WI38 (cell line): ENCODE measurements around the gene EFNA1.

ENCODE experiments used
- H3K4me3 ChIP-seq: 2 replicates; pipeline ENCODE4 v1.5.1; 2011; ENCODE audit warnings: low read depth, mild to moderate bottlenecking, control low read depth, low read length
- TF ChIP-seq, protein P1 (sequence below): IDR thresholded peaks from 2 replicates; pipeline ENCODE4 v1.5.1; 2012; ENCODE audit warnings: low read depth, mild to moderate bottlenecking, control low read depth, low read length

EFNA1 gene

DNA sequence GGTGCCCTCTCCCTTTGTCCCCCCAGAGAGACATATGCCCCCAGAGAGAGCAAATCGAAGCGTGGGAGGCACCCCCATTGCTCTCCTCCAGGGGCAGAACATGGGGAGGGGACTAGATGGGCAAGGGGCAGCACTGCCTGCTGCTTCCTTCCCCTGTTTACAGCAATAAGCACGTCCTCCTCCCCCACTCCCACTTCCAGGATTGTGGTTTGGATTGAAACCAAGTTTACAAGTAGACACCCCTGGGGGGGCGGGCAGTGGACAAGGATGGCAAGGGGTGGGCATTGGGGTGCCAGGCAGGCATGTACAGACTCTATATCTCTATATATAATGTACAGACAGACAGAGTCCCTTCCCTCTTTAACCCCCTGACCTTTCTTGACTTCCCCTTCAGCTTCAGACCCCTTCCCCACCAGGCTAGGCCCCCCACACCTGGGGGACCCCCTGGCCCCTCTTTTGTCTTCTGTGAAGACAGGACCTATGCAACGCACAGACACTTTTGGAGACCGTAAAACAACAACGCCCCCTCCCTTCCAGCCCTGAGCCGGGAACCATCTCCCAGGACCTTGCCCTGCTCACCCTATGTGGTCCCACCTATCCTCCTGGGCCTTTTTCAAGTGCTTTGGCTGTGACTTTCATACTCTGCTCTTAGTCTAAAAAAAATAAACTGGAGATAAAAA is 40.7 kb upstream of the EFNA1 start:
- TF ChIP-seq, protein P1, sequence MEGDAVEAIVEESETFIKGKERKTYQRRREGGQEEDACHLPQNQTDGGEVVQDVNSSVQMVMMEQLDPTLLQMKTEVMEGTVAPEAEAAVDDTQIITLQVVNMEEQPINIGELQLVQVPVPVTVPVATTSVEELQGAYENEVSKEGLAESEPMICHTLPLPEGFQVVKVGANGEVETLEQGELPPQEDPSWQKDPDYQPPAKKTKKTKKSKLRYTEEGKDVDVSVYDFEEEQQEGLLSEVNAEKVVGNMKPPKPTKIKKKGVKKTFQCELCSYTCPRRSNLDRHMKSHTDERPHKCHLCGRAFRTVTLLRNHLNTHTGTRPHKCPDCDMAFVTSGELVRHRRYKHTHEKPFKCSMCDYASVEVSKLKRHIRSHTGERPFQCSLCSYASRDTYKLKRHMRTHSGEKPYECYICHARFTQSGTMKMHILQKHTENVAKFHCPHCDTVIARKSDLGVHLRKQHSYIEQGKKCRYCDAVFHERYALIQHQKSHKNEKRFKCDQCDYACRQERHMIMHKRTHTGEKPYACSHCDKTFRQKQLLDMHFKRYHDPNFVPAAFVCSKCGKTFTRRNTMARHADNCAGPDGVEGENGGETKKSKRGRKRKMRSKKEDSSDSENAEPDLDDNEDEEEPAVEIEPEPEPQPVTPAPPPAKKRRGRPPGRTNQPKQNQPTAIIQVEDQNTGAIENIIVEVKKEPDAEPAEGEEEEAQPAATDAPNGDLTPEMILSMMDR, result no peak
- H3K4me3 ChIP-seq, result no peak overlapping the region

DNA sequence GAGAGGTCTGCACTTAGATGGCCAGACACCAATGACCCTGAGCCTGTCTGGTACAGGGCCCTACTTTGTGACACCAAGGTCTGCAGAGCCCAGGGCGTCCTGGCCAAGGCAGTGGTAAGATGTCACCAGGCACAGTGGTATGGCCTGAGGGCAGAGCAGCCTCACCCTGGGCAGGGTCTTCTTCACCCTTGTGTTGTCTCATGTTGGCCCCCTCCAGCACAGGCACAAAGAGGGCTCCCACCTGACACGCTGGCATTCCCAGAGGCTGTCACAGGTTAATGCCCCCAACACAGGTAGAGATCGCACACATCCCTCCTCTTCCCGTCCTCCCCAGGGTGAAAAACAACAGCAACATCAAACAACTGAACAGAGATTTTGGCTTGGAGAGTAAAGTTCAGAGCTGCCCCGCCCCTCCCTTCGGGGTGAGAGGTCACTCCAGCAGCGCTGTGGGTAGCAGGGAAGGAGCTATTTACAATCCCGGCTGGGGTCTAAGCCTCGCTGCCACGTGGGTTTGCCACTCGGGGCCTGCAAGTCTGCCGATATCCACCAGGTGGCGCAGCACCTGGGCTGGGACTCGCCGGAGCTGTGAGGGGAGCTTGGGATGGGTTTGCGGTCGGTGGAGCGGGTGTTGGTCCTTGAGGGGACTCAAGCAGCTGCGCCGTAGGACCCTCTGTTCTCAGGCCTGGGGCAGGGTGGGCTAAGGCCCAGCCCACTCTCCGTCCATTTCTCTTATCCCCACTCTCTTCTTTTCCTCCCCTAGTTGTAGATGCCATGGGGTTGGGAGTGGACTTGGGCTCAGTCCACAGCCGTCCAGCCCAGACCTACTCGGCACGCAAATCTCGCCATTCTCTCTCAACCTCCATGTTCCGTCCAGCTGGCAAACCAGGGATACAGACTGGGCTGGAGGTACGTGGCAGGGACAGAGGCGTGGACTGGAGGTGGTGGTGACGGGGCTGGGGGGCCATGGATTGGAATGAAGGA is 36.3 kb upstream of the EFNA1 start:
- TF ChIP-seq, protein P1, result peak; percentile 96
- no peak overlapping the region for H3K4me3 ChIP-seq

DNA sequence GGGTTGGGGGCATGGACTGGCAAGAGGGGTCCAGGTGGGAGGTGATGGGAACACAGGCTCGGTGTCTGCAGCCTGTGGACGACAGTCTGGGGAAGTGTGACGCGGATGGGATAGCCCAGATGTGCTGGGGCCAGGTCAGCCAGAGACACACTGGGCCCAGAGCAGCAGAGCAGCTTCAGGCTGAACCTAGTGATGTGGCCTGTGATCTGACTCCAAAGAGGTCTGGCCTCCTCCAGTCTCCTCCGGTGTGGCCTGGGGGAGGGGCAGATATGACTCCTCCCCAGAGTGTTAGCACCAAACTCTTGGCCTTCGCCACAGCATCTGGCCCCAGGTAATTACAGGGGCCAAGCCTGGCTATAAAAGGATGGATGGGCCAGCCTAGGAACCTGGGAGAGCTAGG is 35.5 kb upstream of the EFNA1 start:
- no peak overlapping the region for H3K4me3 ChIP-seq
- TF ChIP-seq, protein P1, result no peak

DNA sequence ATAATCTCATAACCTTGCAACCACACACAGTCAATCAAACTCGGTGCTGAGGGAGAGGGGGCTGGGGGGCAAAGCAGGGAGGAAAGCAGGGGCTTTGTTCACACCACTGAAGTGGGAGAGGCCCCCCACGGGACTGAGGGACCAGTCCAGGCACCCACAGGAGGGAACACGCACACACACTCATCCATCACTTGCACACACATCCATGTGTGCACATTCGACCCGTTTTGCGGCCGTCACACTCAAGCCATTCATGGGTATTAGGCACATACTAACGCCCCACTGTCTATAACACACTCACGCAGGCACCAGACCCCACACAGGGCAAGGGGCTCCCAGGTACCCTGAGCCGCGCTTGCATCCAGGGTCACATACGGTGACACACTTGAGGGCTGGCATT is 35.0 kb upstream of the EFNA1 start:
- H3K4me3 ChIP-seq, result no peak overlapping the region
- TF ChIP-seq, protein P1, result no peak

DNA sequence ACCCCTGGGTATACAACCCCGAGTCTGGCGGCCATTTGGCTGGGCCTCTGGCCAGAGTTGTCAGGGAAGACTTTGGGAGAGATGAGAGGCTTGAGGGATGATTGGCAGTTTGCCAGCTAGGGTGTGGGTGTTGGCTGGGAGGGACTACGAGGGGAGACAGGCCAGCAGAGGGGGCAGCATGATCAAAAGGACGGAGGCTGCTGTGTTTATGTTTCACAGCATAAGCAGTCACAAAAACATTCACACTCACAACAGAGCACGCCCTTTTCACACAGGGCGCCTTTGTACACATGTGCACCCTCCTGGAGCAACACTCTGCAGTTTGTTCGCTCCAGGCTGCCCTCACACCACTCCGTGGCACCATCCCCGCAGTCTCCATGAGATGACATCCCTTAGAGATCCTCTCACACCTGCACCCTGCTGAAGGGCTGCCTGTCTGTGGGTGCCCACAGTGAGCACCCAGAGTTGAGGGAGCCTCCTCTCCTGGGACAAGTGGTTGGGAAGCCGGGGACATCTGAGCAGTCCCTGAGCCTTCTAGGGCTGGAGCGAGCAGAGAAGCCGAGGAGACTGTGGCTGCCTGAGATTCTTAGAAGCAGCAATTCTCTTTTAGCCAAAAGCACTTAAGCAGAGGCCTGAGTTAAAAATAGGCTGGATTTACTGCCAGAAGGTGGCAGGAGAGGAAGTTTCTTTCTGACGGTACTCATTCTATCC is 33.6 kb upstream of the EFNA1 start:
- TF ChIP-seq, protein P1, result peak; percentile 15; the same call in 1 of the 2 replicates
- no peak overlapping the region for H3K4me3 ChIP-seq

DNA sequence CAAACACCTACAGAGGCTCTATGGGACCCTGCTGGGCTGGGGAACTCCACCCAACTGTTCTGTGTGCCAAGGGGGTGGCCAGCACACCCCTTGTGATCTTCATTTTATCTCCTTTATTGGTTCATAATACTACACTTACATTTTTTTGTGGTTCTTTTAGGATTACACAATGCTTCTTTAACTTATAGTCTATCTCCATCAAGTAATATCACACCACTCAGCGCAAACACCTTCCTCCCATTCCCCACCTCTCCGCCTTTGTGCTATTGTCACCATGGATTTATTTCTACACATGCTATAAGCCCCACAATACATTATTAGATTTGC is 33.1 kb upstream of the EFNA1 start:
- TF ChIP-seq, protein P1, result no peak
- no peak overlapping the region for H3K4me3 ChIP-seq
